Hepatocyte (in vitro differentiated cells): ENCODE measurements around the gene ARID4B. TPM values are rescaled to one million over a fixed set of nuclear protein-coding genes. Genes with fewer than 3 reads are reported as not detected.

Experiments
- DNase-seq: peaks from one replicate; pipeline ENCODE4 v3.0.0-alpha.2; 2016; ENCODE audit warnings: low spot score
- H2AFZ ChIP-seq: fragments of 200-600 bp; sonication (generic); 2 replicates; pipeline ENCODE4 v1.6.0; 2016; ENCODE audit warnings: antibody characterized with exemption, mild to moderate bottlenecking
- H3K27ac ChIP-seq: fragments of 200-600 bp; sonication (generic); 2 replicates; pipeline ENCODE4 v1.5.1; 2016; ENCODE audit warnings: mild to moderate bottlenecking
- H3K27me3 ChIP-seq: fragments of 200-600 bp; sonication (generic); 2 replicates; pipeline ENCODE4 v1.6.1; 2016
- H3K36me3 ChIP-seq: fragments of 200-600 bp; sonication (generic); replicated peaks from 2 replicates; pipeline ENCODE4 v1.5.1; 2016; ENCODE audit warnings: low read depth; ENCODE audit not compliant: insufficient read depth
- H3K4me1 ChIP-seq: fragments of 200-600 bp; sonication (generic); 2 replicates; pipeline ENCODE4 v1.5.1; 2016; ENCODE audit warnings: mild to moderate bottlenecking, moderate library complexity; ENCODE audit not compliant: insufficient read depth
- H3K4me2 ChIP-seq: fragments of 200-600 bp; sonication (generic); 2 replicates; pipeline ENCODE4 v1.6.0; 2016
- H3K4me3 ChIP-seq: fragments of 200-600 bp; sonication (generic); 2 replicates; pipeline ENCODE4 v1.5.1; 2016; ENCODE audit warnings: mild to moderate bottlenecking
- H3K79me2 ChIP-seq: fragments of 200-600 bp; sonication (generic); 2 replicates; pipeline ENCODE4 v1.6.0; 2017; ENCODE audit warnings: mild to moderate bottlenecking
- H3K9me2 ChIP-seq: fragments of 200-600 bp; sonication (generic); replicated peaks from 2 replicates; pipeline ENCODE4 v1.6.0; 2017; ENCODE audit warnings: mild to moderate bottlenecking; ENCODE audit not compliant: insufficient read depth
- H3K9me3 ChIP-seq: fragments of 200-600 bp; sonication (generic); 2 replicates; pipeline ENCODE4 v1.5.1; 2016; ENCODE audit warnings: low read depth, mild to moderate bottlenecking
- H4K20me1 ChIP-seq: fragments of 200-600 bp; sonication (generic); 2 replicates; pipeline ENCODE4 v1.6.0; 2016; ENCODE audit warnings: mild to moderate bottlenecking; ENCODE audit not compliant: insufficient read depth, poor library complexity, severe bottlenecking
- CTCF ChIP-seq: fragments of 200-600 bp; sonication (generic); IDR thresholded peaks from 2 replicates; pipeline ENCODE4 v1.5.1; 2016; ENCODE audit warnings: antibody characterized with exemption, mild to moderate bottlenecking; ENCODE audit not compliant: poor library complexity
- EZH2 ChIP-seq: fragments of 200-600 bp; sonication (generic); IDR thresholded peaks from 2 replicates; pipeline ENCODE4 v1.6.1; 2016; ENCODE audit warnings: antibody characterized with exemption, mild to moderate bottlenecking, borderline replicate concordance
- EZH2phosphoT487 ChIP-seq: fragments of 200-600 bp; sonication (generic); IDR thresholded peaks from one replicate; pipeline ENCODE4 v1.6.1; 2018; ENCODE audit warnings: antibody characterized with exemption, mild to moderate bottlenecking, low read depth, moderate library complexity; ENCODE audit not compliant: unreplicated experiment, severe bottlenecking
- WGBS: methylation state at CpG from one replicate; pipeline ENCODE4 v1.1.6; 2016; ENCODE audit warnings: low lambda C conversion rate; ENCODE audit errors: missing lambda C conversion rate; 5-methylcytosine and 5-hydroxymethylcytosine counted together
- polyA plus RNA-seq: library from polyadenylated mRNA; unstranded; fragments of >200 nt; fragmentation: Nextera tagmentation; extraction: Ambion mirVana; gene quantifications from 2 replicates; pipeline ENCODE4 v1.2.1, GENCODE V29; 2016
- total RNA-seq: library from RNA; depleted of rRNA; stranded (reverse); fragments of >200 nt; gene quantifications from 2 replicates; pipeline ENCODE4 v1.2.3, GENCODE V29; 2014

Gene ARID4B
- total and polyA plus RNA-seq, 2 experiments from 2014 or later: 29.4 to 35.0 TPM

- H3K79me2 ChIP-seq: no peaks in the 10 kb centered on the region
- H3K36me3 ChIP-seq: no peaks in the 10 kb centered on the region
- H3K9me2 ChIP-seq: no peaks in the 10 kb centered on the region
Measured at GRCh38 chr1:235358899-235359298, 30.9 kb upstream of the ARID4B start.

GRCh38 chr1:235357485-235358373 lies 29.8 kb upstream of the ARID4B start:
- Histone ChIP-seq H3K4me2 (no peak overlapping the region), H3K27ac (no peak overlapping the region), H3K4me1 (no peaks in the 10 kb centered on the region), H3K4me3 (no peak overlapping the region), H2AFZ (no peak overlapping the region), H3K36me3 (no peaks in the 10 kb centered on the region), H3K79me2 (no peaks in the 10 kb centered on the region), H4K20me1 (no peaks in the 10 kb centered on the region), H3K9me3 (no peaks in the 10 kb centered on the region), H3K9me2 (no peaks in the 10 kb centered on the region), H3K27me3 (no peaks in the 10 kb centered on the region)
- TF ChIP-seq EZH2 (no peak), CTCF (no peak), EZH2phosphoT487 (no peak)
- DNase-seq: no peak
- 71% methylated on average over 11 of the region's 11 CpGs for WGBS

More at GRCh38 chr1:235358899-235359298, 30.9 kb upstream of the ARID4B start:
- no peaks in the 10 kb centered on the region for H3K4me1 ChIP-seq
- H3K9me3 ChIP-seq: no peaks in the 10 kb centered on the region
- no peak overlapping the region for H2AFZ ChIP-seq
- no peaks in the 10 kb centered on the region for H3K27me3 ChIP-seq
- H4K20me1 ChIP-seq: no peaks in the 10 kb centered on the region
- H3K4me3 ChIP-seq: no peak overlapping the region
- WGBS: 86% methylated on average over 3 of the region's 3 CpGs
- DNase-seq: no peak
- no peak for TF ChIP-seq CTCF
- TF ChIP-seq EZH2: no peak
- TF ChIP-seq EZH2phosphoT487: no peak
- H3K27ac ChIP-seq: no peak overlapping the region
- no peak overlapping the region for H3K4me2 ChIP-seq

GRCh38 chr1:235351898-235352297 lies 23.9 kb upstream of the ARID4B start:
- H3K4me2 ChIP-seq: no peak overlapping the region
- TF ChIP-seq EZH2phosphoT487: no peak
- no peak for TF ChIP-seq CTCF
- TF ChIP-seq EZH2: no peak
- no peak for DNase-seq
- H3K4me1 ChIP-seq: no peaks in the 10 kb centered on the region
- H3K27ac ChIP-seq: no peak overlapping the region
- H3K9me2 ChIP-seq: no peaks in the 10 kb centered on the region
- no peaks in the 10 kb centered on the region for H4K20me1 ChIP-seq
- H2AFZ ChIP-seq: no peak overlapping the region
- H3K36me3 ChIP-seq: no peaks in the 10 kb centered on the region
- H3K9me3 ChIP-seq: no peaks in the 10 kb centered on the region
- WGBS: 85% methylated on average over 3 of the region's 3 CpGs
- no peaks in the 10 kb centered on the region for H3K27me3 ChIP-seq
- no peak overlapping the region for H3K4me3 ChIP-seq
- no peaks in the 10 kb centered on the region for H3K79me2 ChIP-seq
